SU-DHL-6 (cell line): ENCODE data around the gene SHMT1.

Experiments used
- H2AFZ ChIP-seq: fragments of 200-600 bp; sonication (generic); 2 replicates; pipeline ENCODE4 v1.6.1; 2014; ENCODE audit warnings: low read depth, mild to moderate bottlenecking, moderate library complexity, mixed read lengths, antibody characterized with exemption, low read length; ENCODE audit not compliant: severe bottlenecking
- H3F3A ChIP-seq: fragments of 200-600 bp; shearing (Covaris generic); 2 replicates; pipeline ENCODE4 v1.6.0; 2016; ENCODE audit warnings: antibody characterized with exemption, mild to moderate bottlenecking; ENCODE audit not compliant: insufficient read depth
- H3K27ac ChIP-seq: fragments of 200-600 bp; sonication (generic); 2 replicates; pipeline ENCODE4 v1.5.1; 2016; ENCODE audit warnings: low read depth, mild to moderate bottlenecking, low read length, moderate library complexity, mixed read lengths
- H3K27me3 ChIP-seq: fragments of 200-600 bp; sonication (generic), shearing (Covaris generic); 2 replicates; pipeline ENCODE4 v1.6.0; 2014; ENCODE audit warnings: mild to moderate bottlenecking, low read length
- H3K36me3 ChIP-seq: fragments of 200-600 bp; sonication (generic); 2 replicates; pipeline ENCODE4 v1.6.1; 2014; ENCODE audit warnings: mild to moderate bottlenecking, low read length, mixed read lengths
- H3K4me2 ChIP-seq: fragments of 300-600, 200-600 bp; shearing (Covaris generic), sonication (generic); 2 replicates; pipeline ENCODE4 v1.6.0; 2014; ENCODE audit warnings: low read length, low read depth, mild to moderate bottlenecking; ENCODE audit not compliant: poor library complexity, severe bottlenecking
- H3K4me3 ChIP-seq: fragments of 200-600 bp; sonication (generic); 2 replicates; pipeline ENCODE4 v1.5.1; 2014; ENCODE audit warnings: antibody characterized with exemption, low read length, mild to moderate bottlenecking, mixed read lengths; ENCODE audit not compliant: insufficient read depth, poor library complexity, severe bottlenecking
- H3K79me2 ChIP-seq: fragments of 200-600 bp; sonication (generic); 2 replicates; pipeline ENCODE4 v1.6.1; 2014; ENCODE audit warnings: mild to moderate bottlenecking, low read length, moderate library complexity; ENCODE audit not compliant: insufficient read depth
- H3K9ac ChIP-seq: fragments of 200-600 bp; sonication (generic); 2 replicates; pipeline ENCODE4 v1.7.0; 2014; ENCODE audit warnings: mild to moderate bottlenecking, low read length
- H3K9me2 ChIP-seq: fragments of 200-600 bp; sonication (generic); replicated peaks from 2 replicates; pipeline ENCODE4 v1.6.1; 2014; ENCODE audit warnings: low read length; ENCODE audit not compliant: insufficient read depth
- H3K9me3 ChIP-seq: fragments of 200-600 bp; sonication (generic); 2 replicates; pipeline ENCODE4 v1.6.1; 2014; ENCODE audit warnings: low read length, mixed read lengths; ENCODE audit not compliant: insufficient read depth
- H4K20me1 ChIP-seq: fragments of 200-600 bp; sonication (generic); 2 replicates; pipeline ENCODE4 v1.6.1; 2014; ENCODE audit warnings: low read depth, mild to moderate bottlenecking, antibody characterized with exemption, low read length, moderate library complexity, mixed read lengths
- EZH2phosphoT487 ChIP-seq: fragments of 200-600 bp; sonication (generic), shearing (Covaris generic); conservative IDR thresholded peaks from 2 replicates; pipeline ENCODE4 v1.6.1; 2018; ENCODE audit warnings: mild to moderate bottlenecking, antibody characterized with exemption, low read length, moderate library complexity, mixed read lengths
- TF ChIP-seq, protein P1 (sequence below): fragments of 200-600 bp; sonication (generic); IDR thresholded peaks from one replicate; pipeline ENCODE4 v1.5.1; 2017; ENCODE audit warnings: antibody characterized with exemption, mild to moderate bottlenecking, low read length, moderate library complexity; ENCODE audit not compliant: insufficient read depth, poor library complexity, severe bottlenecking

Gene SHMT1

GRCh38 chr17:18327556-18327955 lies 35.8 kb downstream of the SHMT1 start:
- H3K27ac ChIP-seq: no peak overlapping the region
- no peak overlapping the region for H3K4me2 ChIP-seq
- TF ChIP-seq EZH2phosphoT487: no peak
- TF ChIP-seq, protein P1, sequence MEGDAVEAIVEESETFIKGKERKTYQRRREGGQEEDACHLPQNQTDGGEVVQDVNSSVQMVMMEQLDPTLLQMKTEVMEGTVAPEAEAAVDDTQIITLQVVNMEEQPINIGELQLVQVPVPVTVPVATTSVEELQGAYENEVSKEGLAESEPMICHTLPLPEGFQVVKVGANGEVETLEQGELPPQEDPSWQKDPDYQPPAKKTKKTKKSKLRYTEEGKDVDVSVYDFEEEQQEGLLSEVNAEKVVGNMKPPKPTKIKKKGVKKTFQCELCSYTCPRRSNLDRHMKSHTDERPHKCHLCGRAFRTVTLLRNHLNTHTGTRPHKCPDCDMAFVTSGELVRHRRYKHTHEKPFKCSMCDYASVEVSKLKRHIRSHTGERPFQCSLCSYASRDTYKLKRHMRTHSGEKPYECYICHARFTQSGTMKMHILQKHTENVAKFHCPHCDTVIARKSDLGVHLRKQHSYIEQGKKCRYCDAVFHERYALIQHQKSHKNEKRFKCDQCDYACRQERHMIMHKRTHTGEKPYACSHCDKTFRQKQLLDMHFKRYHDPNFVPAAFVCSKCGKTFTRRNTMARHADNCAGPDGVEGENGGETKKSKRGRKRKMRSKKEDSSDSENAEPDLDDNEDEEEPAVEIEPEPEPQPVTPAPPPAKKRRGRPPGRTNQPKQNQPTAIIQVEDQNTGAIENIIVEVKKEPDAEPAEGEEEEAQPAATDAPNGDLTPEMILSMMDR: no peak
- no peaks in the 10 kb centered on the region for H4K20me1 ChIP-seq
- H3K9ac ChIP-seq: no peak overlapping the region
- H3K27me3 ChIP-seq: no peaks in the 10 kb centered on the region
- H2AFZ ChIP-seq: no peak overlapping the region
- no peak overlapping the region for H3K4me3 ChIP-seq
- no peaks in the 10 kb centered on the region; the same call in 1 of the 2 replicates for H3F3A ChIP-seq
- no peaks in the 10 kb centered on the region for H3K36me3 ChIP-seq
- no peaks in the 10 kb centered on the region for H3K79me2 ChIP-seq
- no peaks in the 10 kb centered on the region for H3K9me3 ChIP-seq
- no peaks in the 10 kb centered on the region for H3K9me2 ChIP-seq

DNA sequence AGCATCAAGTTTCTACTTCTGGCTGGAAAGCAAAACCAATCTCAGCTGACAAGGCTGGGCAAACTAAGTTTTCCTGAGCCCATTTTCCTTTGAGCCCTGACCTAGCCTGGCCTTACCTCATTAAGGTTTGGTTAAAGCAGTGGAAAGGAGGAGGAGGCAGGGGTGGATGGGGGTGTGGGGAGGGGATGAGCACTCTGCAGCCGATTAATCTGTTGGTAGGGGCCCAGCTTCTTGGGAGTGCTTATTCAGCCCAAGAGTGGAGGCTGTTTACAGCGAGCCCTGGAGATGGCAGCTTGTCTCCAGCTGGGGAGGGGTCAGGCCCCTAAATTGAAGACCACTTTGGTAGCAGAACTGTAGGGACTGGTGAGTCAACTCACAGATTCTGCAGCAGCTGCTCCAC lies 36.3 kb downstream of the SHMT1 start:
- H4K20me1 ChIP-seq: no peaks in the 10 kb centered on the region
- TF ChIP-seq EZH2phosphoT487: no peak
- TF ChIP-seq, protein P1: no peak
- H3F3A ChIP-seq: no peaks in the 10 kb centered on the region; the same call in 1 of the 2 replicates
- H3K36me3 ChIP-seq: no peaks in the 10 kb centered on the region
- H3K9ac ChIP-seq: no peak overlapping the region
- H3K79me2 ChIP-seq: no peaks in the 10 kb centered on the region
- no peak overlapping the region for H3K27ac ChIP-seq
- H3K4me2 ChIP-seq: no peak overlapping the region
- no peak overlapping the region for H3K4me3 ChIP-seq
- no peaks in the 10 kb centered on the region for H3K27me3 ChIP-seq
- no peaks in the 10 kb centered on the region for H3K9me3 ChIP-seq
- no peak overlapping the region for H2AFZ ChIP-seq
- H3K9me2 ChIP-seq: no peaks in the 10 kb centered on the region

GRCh38 chr17:18326572-18326971 lies 36.8 kb downstream of the SHMT1 start:
- no peaks in the 10 kb centered on the region for H3K36me3 ChIP-seq
- no peak for TF ChIP-seq EZH2phosphoT487
- no peaks in the 10 kb centered on the region for H3K9me2 ChIP-seq
- H3K9ac ChIP-seq: no peak overlapping the region
- no peaks in the 10 kb centered on the region for H3K9me3 ChIP-seq
- no peak overlapping the region for H2AFZ ChIP-seq
- H3F3A ChIP-seq: no peaks in the 10 kb centered on the region; the same call in 1 of the 2 replicates
- H4K20me1 ChIP-seq: no peaks in the 10 kb centered on the region
- H3K27ac ChIP-seq: no peak overlapping the region
- no peaks in the 10 kb centered on the region for H3K27me3 ChIP-seq
- H3K4me2 ChIP-seq: no peak overlapping the region
- H3K4me3 ChIP-seq: no peak overlapping the region
- no peaks in the 10 kb centered on the region for H3K79me2 ChIP-seq

GRCh38 chr17:18326039-18326438 lies 37.3 kb downstream of the SHMT1 start:
- Histone ChIP-seq H3K9ac (no peak overlapping the region), H3K27me3 (no peaks in the 10 kb centered on the region), H3K27ac (no peak overlapping the region), H3K36me3 (no peaks in the 10 kb centered on the region), H3K9me2 (no peaks in the 10 kb centered on the region), H3K79me2 (no peaks in the 10 kb centered on the region), H3K4me2 (no peak overlapping the region), H3F3A (no peaks in the 10 kb centered on the region; the same call in 1 of the 2 replicates), H4K20me1 (no peaks in the 10 kb centered on the region), H3K9me3 (no peaks in the 10 kb centered on the region), H3K4me3 (no peak overlapping the region), H2AFZ (no peak overlapping the region)
- TF ChIP-seq, protein P1: no peak
- TF ChIP-seq EZH2phosphoT487: no peak
